ENCODE data around the gene CYP19A1.
"Not testable (repeated sequence)": the region's sequence is repeated elsewhere in the genome, so short reads cannot be mapped to it uniquely, and the experiment has no call there.

Gene CYP19A1

GRCh38 chr15:51199541-51199940 is 138.9 kb downstream of the CYP19A1 start:
- no peak for DNase-seq
- intact Hi-C loops (cut with DNase I), result no loop called here

DNA sequence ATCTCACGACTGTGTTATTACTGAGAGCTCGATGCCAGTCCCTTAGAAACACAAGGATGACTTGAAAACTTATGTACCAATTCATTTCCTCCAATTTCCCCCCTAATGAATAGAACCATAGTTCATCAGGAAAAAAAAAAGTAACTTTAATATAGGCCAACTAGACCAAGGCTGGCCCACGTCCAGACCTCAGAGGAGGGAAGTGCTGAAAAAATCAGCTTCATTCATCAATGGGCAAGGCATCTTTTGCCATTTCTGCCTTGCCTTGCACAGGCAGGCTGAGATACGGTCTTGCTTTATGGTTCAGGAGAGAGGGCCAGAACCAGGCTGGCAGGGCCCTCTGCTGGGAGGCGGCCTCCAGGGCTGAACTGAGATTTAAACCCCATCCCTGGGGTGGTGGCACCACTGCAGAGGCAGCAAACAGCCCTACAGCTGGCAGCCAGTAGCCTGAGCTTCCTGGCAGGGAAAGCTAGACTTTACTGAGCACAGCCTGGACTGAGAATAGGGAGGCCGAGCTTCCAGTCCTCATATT is 139.6 kb downstream of the CYP19A1 start:
- intact Hi-C loops (cut with DNase I), result no loop called here
- DNase-seq, result peak in 10 of 42 donors; percentile 8 to 65 (median 34)

- DNase-seq, result no peak
- intact Hi-C loops (cut with DNase I), result no loop called here
Measured at GRCh38 chr15:51195459-51195858, 142.9 kb downstream of the CYP19A1 start.

- intact Hi-C loops (cut with DNase I), result loop anchor here (2.0 kb wide), 2 partner anchors 31 to 61 kb away; no protein-coding TSS in a partner anchor
- no peak for DNase-seq
Measured at GRCh38 chr15:51193979-51194378, 144.4 kb downstream of the CYP19A1 start.

DNA sequence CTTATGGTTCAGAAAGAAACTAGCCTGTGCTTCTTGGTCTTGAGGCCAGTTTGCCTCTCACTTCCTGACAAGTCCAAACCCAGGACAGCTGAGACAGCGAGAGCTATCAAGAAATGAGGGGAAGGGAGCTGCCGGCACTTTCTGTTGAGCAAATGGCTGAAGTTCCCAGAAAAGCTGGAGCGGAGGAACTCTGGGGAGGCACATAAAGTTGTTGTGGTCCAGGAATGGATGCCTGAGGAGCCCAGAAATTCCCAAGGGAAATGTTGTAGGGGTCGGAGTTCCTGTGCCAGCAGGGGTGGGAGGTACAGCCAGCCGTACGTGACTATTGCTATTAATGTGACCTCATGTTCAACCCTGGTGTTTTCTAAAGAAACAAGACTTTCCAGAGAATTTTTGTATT is 144.9 kb downstream of the CYP19A1 start:
- no peak for DNase-seq
- intact Hi-C loops (cut with DNase I), result loop anchor here (2.0 kb wide), 2 partner anchors 31 to 61 kb away; no protein-coding TSS in a partner anchor

DNA sequence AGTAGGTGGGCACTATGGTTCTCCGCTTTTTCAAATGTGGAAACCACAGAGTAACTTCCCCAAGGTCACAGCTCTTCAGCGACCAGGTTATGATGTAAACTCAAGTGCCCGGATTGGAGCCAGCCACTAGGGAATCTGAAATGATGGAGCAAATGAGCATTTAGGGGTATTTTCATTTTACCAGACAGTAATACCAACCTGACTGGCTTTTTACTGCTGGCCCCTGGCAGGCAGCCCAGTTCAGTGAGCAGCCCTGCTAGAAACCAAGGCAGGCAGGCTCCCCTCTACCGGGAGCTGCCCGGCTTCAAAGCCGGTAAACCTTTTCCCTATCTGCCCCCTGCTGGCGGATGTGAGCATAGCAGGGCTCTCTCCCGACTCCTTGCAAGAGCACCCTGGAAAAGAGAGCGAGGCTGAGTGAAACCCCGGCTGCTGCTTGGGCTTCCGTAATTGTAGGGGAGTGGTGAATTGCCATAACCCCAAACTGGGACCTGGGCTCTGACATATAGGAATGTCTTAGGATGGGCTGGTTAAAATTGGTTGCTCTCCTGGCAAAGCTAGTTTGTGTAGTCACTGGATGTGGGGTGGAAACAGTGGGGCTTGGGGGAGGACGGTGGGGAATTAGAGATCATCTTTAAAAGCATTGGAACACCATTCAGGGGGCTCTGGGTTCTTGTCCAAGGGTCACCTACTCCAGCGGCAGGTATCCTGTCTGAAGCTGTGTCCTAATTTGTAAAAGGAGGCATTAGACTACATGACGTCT is 145.7 kb downstream of the CYP19A1 start:
- intact Hi-C loops (cut with DNase I), result loop anchor here (2.0 kb wide), 2 partner anchors 30 to 60 kb away; no protein-coding TSS in a partner anchor
- DNase-seq, result peak; percentile 80 to 98 (median 96)

DNA sequence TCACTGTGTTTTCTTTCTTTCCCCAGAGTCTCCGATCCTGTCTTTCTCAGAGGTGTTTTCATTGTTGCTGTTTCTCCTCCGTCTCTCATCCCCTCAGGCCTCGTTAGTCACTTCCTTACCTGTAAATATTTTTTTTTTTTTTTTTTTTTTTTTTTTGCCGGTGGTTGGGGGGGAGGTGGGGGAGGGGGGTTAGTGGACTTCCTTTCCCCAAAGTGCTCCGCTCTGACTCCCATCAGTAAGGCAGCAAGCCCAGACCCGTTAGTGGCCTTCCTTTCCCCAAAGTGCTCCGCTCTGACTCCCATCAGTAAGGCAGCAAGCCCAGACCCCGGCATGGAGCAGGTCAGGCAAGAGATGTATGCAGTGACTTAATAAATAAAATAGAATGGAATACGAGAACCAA is 146.6 kb downstream of the CYP19A1 start:
- no peak for DNase-seq
- intact Hi-C loops (cut with DNase I), result loop anchor here (2.0 kb wide), 2 partner anchors 29 to 59 kb away; no protein-coding TSS in a partner anchor

DNA sequence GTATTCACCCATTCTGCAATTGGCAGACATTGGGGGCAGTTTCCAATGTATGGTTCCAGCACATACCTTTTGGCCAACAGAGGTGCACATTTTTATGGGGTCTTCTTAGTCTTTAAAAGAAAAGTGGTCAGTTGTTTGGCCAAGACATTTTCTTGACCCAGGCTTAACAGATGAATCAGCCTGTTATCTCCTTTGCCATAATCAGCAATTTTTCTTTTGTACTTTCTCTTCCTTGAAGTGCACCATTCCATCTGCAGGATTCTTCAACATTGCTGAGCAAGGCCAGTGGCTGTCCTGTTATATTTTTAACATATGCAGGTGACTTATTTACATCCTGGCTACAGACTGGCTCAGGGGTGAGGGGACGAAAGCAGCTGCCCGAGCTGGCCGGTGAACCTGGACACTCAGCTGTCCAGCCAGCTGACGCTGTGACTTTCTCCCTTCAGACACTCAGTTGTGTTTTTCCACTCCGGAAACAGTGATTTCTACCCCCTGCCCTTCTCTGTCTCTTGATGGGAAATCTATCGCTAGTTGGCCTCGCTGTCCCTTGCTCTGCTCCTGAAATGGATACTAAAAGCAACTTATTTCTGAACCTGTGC is 147.2 kb downstream of the CYP19A1 start:
- peak in 15 of 42 donors; percentile 11 to 57 (median 31) for DNase-seq

GRCh38 chr15:51190424-51191068 is 147.8 kb downstream of the CYP19A1 start:
- peak in 3 of 42 donors; percentile 13 to 21 (median 17) for DNase-seq
- intact Hi-C loops (cut with DNase I), result no loop called here

More for the DNA sequence above, 147.2 kb downstream of the CYP19A1 start:
- intact Hi-C loops (cut with DNase I), result no loop called here

- DNase-seq, result no peak
- intact Hi-C loops (cut with DNase I), result no loop called here
Measured at GRCh38 chr15:51189669-51190385, 148.6 kb downstream of the CYP19A1 start.

DNA sequence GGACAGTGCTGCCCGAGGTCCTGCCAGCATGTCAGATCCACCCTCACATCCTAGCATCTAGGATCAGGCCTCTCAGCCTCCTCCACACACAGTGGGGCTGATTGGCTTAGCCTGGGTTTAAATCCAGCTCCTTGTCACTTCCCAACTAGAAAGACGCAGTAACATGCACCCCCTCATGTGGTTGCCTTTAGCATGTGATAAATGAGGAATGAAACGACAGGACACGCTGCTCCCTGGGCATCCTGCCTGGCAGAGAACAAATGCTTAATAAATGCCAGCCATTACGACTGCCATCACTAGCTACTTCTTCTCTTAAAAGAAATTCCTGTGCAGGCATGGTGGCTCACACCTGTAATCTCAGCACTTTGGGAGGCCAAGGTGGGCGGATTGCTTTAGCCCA is 149.6 kb downstream of the CYP19A1 start:
- intact Hi-C loops (cut with DNase I); DNase-seq: not testable (repeated sequence)

DNA sequence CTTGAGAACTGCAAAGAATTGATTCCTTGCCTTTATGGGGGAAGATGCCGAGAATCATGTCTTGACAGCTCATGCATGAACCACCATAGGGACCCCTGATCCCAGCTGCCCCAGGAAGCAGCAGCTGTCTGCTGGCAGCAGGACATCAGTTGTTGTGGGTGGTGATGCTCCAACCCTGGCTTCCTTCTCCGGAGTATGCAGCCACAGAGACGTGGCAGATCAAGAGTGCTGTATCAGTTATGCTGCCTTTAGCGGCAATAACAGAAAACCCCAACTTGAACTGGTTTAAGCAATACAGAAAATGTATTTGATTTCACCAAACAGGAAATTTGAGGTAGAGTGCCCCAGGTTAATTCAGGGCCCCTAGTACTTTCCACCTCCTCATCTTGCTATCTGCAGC is 151.5 kb downstream of the CYP19A1 start:
- intact Hi-C loops (cut with DNase I), result no loop called here
- DNase-seq, result no peak

- intact Hi-C loops (cut with DNase I), result no loop called here
- DNase-seq, result no peak
Measured at GRCh38 chr15:51186181-51186705, 152.2 kb downstream of the CYP19A1 start.

DNA sequence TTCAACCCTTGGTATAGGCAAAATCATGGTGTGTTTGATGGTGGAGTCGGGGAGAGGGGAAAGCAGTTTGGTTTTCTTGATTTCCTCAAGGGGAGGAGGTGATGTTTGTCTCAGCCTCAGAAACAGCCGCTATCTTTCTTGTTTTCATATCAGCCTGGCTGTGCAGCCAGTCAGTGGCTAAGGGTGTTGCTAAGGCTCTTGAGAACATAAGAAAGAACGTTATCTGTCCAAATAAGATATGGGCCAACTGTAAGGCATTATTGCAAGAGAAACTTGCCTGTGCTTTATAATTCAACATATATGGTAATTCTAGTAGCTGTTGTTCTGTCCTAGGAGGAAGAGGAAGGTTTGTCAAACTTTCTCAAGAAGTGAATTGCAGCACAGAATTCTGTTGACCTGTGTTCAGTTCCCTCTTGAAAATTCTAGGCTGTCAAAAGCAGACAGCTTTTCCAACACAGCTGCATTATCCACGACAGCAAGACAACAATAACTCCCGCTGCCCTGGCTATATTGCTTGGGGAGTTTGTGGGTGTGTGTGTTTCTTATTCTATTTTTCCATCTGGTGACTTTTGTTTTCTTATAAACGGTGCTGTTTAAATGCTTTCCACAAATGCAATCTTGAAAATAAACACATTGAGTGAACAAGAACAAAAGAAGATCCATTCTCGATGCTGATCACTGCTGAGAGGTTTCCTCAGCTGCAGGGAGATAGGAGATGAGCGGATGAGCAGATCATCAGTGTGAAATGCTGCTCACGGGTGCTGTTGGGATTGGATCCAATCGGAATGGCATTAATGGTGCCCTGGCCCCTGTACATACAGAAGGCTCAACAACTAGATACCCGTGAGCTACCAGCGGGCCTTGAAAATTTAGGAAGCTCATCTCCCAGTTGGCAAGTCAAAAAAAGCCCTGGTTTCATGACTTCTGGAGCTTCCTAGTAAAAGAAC is 152.9 kb downstream of the CYP19A1 start:
- DNase-seq, result no peak
- intact Hi-C loops (cut with DNase I), result no loop called here

GRCh38 chr15:51184627-51185026 is 153.8 kb downstream of the CYP19A1 start:
- no peak for DNase-seq
- intact Hi-C loops (cut with DNase I), result no loop called here

DNA sequence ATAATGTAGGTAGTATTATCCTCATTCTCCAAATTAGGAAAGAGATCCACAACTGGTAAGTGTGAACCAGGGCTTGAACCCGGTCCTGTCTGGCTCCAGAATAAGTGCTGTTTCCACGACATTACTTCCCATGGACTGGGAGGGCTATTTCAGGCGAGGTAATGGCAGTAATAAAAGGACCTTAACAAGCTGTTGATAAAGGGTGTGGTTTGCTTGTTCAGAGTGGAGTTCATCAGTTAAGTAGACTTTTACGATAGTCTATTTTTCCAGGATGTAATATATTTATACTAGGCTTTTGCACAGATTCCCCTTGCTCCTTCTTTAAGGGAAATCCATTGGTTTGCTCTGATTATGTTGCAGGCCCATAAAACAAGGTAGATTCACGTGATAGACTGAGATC is 155.3 kb downstream of the CYP19A1 start:
- no peak for DNase-seq
- intact Hi-C loops (cut with DNase I), result no loop called here

GRCh38 chr15:51181905-51182304 is 156.5 kb downstream of the CYP19A1 start:
- intact Hi-C loops (cut with DNase I), result no loop called here
- DNase-seq, result no peak

GRCh38 chr15:51181221-51181620 is 157.2 kb downstream of the CYP19A1 start:
- intact Hi-C loops (cut with DNase I), result no loop called here
- no peak for DNase-seq

Measured in head of caudate nucleus (tissue), 42 donors.